ENCODE measurements around the gene BICDL2. TPM values are rescaled to one million over a fixed set of nuclear protein-coding genes. Genes with fewer than 3 reads are reported as not detected.
A peak's percentile ranks its signal among the peaks of the same experiment; 100 is the strongest.

The BICDL2 gene
- total and polyA plus RNA-seq, 9 of the 15 experiments (the other 6 are each of a cell fraction or from before 2014, with no cell fraction given) = 0.09 to 0.28 (median 0.09) TPM; not detected in 6

DNA sequence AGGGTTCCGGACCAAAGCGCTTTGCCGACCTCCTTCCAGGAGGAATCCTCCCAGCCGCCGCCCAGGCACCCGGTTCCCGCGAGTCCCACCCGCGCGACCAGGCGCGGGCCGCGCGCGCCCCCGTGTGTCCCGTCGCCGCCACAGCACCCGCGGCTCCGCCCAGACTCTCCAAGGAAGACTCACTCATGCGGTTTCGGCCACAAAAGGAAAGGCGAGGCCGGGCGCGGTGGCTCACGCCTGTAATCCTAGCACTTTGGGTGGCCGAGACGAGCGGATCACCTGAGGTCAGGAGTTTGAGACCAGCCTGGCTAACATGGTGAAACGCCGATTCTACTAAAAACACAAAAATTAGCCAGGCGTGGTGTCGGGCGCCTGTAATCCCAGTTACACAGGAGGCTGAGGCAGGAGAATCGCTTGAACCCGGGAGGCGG, 53.0 kb downstream of the BICDL2 start (continued):
- TF ChIP-seq SMC3 (conservative IDR thresholded peaks at IDR 0.05; ENCODE audit: insufficient read depth, low read depth, low read length) (peak; percentile 76), RB1 (IDR thresholded peaks at IDR 0.05; ENCODE audit: low read depth) (peak; percentile 99), MBD2 (IDR thresholded peaks at IDR 0.05; ENCODE audit: borderline replicate concordance, low read depth) (no peak), RFX5 (IDR thresholded peaks at IDR 0.05; ENCODE audit: low read depth, low read length) (no peak), HNRNPUL1 (IDR thresholded peaks at IDR 0.05; ENCODE audit: low read length) (no peak), PHTF2 (CRISPR knock-in tag; IDR thresholded peaks at IDR 0.05) (no peak), SPI1 (IDR thresholded peaks at IDR 0.05; ENCODE audit: borderline replicate concordance, low read depth, low read length) (no peak), SP1 (CRISPR knock-in tag; IDR thresholded peaks at IDR 0.05) (no peak), HNRNPK (IDR thresholded peaks at IDR 0.05; ENCODE audit: low read depth, low read length, poor library complexity, severe bottlenecking) (no peak), XRCC3 (IDR thresholded peaks at IDR 0.05) (no peak), MCM7 (IDR thresholded peaks at IDR 0.05) (no peak), POLR2AphosphoS2 (IDR thresholded peaks at IDR 0.05; ENCODE audit: low read length) (no peak), TCF7 (IDR thresholded peaks at IDR 0.05; ENCODE audit: borderline replicate concordance) (no peak), LEF1 (IDR thresholded peaks at IDR 0.05) (no peak), ZNF707 (CRISPR knock-in tag; conservative IDR thresholded peaks at IDR 0.05) (no peak), ZNF212 (CRISPR knock-in tag; IDR thresholded peaks at IDR 0.05) (no peak)
- TF ChIP-seq, protein P1, sequence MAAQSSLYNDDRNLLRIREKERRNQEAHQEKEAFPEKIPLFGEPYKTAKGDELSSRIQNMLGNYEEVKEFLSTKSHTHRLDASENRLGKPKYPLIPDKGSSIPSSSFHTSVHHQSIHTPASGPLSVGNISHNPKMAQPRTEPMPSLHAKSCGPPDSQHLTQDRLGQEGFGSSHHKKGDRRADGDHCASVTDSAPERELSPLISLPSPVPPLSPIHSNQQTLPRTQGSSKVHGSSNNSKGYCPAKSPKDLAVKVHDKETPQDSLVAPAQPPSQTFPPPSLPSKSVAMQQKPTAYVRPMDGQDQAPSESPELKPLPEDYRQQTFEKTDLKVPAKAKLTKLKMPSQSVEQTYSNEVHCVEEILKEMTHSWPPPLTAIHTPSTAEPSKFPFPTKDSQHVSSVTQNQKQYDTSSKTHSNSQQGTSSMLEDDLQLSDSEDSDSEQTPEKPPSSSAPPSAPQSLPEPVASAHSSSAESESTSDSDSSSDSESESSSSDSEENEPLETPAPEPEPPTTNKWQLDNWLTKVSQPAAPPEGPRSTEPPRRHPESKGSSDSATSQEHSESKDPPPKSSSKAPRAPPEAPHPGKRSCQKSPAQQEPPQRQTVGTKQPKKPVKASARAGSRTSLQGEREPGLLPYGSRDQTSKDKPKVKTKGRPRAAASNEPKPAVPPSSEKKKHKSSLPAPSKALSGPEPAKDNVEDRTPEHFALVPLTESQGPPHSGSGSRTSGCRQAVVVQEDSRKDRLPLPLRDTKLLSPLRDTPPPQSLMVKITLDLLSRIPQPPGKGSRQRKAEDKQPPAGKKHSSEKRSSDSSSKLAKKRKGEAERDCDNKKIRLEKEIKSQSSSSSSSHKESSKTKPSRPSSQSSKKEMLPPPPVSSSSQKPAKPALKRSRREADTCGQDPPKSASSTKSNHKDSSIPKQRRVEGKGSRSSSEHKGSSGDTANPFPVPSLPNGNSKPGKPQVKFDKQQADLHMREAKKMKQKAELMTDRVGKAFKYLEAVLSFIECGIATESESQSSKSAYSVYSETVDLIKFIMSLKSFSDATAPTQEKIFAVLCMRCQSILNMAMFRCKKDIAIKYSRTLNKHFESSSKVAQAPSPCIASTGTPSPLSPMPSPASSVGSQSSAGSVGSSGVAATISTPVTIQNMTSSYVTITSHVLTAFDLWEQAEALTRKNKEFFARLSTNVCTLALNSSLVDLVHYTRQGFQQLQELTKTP (IDR thresholded peaks at IDR 0.05; ENCODE audit: low read depth in 1 of 2, partially characterized antibody in 2 of 2) = no peak
- TF ChIP-seq, protein P2, sequence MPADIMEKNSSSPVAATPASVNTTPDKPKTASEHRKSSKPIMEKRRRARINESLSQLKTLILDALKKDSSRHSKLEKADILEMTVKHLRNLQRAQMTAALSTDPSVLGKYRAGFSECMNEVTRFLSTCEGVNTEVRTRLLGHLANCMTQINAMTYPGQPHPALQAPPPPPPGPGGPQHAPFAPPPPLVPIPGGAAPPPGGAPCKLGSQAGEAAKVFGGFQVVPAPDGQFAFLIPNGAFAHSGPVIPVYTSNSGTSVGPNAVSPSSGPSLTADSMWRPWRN (IDR thresholded peaks at IDR 0.05; ENCODE audit: low read depth) = no peak
- TF ChIP-seq, protein P3, sequence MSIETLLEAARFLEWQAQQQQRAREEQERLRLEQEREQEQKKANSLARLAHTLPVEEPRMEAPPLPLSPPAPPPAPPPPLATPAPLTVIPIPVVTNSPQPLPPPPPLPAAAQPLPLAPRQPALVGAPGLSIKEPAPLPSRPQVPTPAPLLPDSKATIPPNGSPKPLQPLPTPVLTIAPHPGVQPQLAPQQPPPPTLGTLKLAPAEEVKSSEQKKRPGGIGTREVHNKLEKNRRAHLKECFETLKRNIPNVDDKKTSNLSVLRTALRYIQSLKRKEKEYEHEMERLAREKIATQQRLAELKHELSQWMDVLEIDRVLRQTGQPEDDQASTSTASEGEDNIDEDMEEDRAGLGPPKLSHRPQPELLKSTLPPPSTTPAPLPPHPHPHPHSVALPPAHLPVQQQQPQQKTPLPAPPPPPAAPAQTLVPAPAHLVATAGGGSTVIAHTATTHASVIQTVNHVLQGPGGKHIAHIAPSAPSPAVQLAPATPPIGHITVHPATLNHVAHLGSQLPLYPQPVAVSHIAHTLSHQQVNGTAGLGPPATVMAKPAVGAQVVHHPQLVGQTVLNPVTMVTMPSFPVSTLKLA (conservative IDR thresholded peaks at IDR 0.05) = peak in 1 of 2 experiments; percentile 46; a peak in 1 of 4 replicates
- TF ChIP-seq, protein P4, sequence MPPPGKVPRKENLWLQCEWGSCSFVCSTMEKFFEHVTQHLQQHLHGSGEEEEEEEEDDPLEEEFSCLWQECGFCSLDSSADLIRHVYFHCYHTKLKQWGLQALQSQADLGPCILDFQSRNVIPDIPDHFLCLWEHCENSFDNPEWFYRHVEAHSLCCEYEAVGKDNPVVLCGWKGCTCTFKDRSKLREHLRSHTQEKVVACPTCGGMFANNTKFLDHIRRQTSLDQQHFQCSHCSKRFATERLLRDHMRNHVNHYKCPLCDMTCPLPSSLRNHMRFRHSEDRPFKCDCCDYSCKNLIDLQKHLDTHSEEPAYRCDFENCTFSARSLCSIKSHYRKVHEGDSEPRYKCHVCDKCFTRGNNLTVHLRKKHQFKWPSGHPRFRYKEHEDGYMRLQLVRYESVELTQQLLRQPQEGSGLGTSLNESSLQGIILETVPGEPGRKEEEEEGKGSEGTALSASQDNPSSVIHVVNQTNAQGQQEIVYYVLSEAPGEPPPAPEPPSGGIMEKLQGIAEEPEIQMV (tag; conservative IDR thresholded peaks at IDR 0.05; ENCODE audit: low read depth) = no peak
- TF ChIP-seq, protein P5, sequence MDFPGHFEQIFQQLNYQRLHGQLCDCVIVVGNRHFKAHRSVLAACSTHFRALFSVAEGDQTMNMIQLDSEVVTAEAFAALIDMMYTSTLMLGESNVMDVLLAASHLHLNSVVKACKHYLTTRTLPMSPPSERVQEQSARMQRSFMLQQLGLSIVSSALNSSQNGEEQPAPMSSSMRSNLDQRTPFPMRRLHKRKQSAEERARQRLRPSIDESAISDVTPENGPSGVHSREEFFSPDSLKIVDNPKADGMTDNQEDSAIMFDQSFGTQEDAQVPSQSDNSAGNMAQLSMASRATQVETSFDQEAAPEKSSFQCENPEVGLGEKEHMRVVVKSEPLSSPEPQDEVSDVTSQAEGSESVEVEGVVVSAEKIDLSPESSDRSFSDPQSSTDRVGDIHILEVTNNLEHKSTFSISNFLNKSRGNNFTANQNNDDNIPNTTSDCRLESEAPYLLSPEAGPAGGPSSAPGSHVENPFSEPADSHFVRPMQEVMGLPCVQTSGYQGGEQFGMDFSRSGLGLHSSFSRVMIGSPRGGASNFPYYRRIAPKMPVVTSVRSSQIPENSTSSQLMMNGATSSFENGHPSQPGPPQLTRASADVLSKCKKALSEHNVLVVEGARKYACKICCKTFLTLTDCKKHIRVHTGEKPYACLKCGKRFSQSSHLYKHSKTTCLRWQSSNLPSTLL (IDR thresholded peaks at IDR 0.05) = no peak

Measured in K562 (cell line).